Measurements from ENCODE around the gene OSBP2.

OSBP2 gene, protein sequence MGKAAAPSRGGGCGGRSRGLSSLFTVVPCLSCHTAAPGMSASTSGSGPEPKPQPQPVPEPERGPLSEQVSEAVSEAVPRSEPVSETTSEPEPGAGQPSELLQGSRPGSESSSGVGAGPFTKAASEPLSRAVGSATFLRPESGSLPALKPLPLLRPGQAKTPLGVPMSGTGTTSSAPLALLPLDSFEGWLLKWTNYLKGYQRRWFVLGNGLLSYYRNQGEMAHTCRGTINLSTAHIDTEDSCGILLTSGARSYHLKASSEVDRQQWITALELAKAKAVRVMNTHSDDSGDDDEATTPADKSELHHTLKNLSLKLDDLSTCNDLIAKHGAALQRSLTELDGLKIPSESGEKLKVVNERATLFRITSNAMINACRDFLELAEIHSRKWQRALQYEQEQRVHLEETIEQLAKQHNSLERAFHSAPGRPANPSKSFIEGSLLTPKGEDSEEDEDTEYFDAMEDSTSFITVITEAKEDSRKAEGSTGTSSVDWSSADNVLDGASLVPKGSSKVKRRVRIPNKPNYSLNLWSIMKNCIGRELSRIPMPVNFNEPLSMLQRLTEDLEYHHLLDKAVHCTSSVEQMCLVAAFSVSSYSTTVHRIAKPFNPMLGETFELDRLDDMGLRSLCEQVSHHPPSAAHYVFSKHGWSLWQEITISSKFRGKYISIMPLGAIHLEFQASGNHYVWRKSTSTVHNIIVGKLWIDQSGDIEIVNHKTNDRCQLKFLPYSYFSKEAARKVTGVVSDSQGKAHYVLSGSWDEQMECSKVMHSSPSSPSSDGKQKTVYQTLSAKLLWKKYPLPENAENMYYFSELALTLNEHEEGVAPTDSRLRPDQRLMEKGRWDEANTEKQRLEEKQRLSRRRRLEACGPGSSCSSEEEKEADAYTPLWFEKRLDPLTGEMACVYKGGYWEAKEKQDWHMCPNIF

DNA sequence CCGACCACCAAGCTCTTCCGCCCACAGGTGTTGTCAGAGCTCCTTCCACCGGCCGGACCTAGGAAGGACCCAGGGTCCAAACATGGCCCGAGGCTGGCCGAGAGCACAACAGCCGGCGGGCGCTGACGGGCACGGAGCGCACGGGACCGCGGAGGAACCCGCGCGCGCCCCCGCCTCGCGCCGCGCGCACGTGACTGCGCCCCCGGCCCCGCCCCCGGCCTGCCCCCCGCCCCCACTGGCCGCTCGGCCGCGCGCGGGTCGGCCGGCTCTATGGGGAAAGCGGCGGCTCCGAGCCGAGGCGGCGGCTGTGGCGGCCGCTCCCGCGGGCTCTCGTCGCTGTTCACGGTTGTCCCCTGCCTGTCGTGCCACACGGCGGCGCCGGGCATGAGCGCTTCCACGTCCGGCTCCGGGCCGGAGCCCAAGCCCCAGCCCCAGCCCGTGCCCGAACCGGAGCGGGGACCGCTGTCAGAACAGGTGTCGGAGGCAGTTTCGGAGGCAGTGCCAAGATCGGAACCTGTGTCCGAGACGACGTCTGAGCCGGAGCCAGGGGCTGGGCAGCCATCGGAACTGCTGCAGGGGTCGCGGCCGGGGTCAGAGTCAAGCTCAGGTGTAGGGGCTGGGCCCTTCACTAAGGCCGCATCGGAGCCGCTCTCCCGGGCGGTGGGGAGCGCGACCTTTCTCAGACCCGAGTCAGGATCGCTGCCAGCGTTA, at the start of gene OSBP2:
TSS of gene OSBP2 (plus strand) at position 235 of the 711 bp plus-strand sequence. CDS start at position 271, 36 bp downstream.
- TF ChIP-seq, protein P1, sequence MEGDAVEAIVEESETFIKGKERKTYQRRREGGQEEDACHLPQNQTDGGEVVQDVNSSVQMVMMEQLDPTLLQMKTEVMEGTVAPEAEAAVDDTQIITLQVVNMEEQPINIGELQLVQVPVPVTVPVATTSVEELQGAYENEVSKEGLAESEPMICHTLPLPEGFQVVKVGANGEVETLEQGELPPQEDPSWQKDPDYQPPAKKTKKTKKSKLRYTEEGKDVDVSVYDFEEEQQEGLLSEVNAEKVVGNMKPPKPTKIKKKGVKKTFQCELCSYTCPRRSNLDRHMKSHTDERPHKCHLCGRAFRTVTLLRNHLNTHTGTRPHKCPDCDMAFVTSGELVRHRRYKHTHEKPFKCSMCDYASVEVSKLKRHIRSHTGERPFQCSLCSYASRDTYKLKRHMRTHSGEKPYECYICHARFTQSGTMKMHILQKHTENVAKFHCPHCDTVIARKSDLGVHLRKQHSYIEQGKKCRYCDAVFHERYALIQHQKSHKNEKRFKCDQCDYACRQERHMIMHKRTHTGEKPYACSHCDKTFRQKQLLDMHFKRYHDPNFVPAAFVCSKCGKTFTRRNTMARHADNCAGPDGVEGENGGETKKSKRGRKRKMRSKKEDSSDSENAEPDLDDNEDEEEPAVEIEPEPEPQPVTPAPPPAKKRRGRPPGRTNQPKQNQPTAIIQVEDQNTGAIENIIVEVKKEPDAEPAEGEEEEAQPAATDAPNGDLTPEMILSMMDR (IDR thresholded peaks at IDR 0.05; ENCODE audit: poor library complexity, severe bottlenecking): no peak
- Histone ChIP-seq H3K4me1 (ENCODE audit: insufficient read depth, poor library complexity, severe bottlenecking) (peaks cover 3% of the 10 kb centered on the region), H3K27me3 (ENCODE audit: insufficient read depth, poor library complexity, severe bottlenecking) (no peaks in the 10 kb centered on the region), H3K27ac (ENCODE audit: poor library complexity, severe bottlenecking) (peak within 1 kb of the TSS; percentile 1), H3K4me3 (ENCODE audit: severe bottlenecking) (peak within 1 kb of the TSS; percentile 75), H3K36me3 (ENCODE audit: low read depth) (no peaks in the 10 kb centered on the region), H3K9me3 (ENCODE audit: severe bottlenecking) (no peaks in the 10 kb centered on the region)
- DNase-seq (ENCODE audit: low spot score) (peak; percentile 68), ATAC-seq (ENCODE audit: low read depth) (peak; percentile 36)

DNA sequence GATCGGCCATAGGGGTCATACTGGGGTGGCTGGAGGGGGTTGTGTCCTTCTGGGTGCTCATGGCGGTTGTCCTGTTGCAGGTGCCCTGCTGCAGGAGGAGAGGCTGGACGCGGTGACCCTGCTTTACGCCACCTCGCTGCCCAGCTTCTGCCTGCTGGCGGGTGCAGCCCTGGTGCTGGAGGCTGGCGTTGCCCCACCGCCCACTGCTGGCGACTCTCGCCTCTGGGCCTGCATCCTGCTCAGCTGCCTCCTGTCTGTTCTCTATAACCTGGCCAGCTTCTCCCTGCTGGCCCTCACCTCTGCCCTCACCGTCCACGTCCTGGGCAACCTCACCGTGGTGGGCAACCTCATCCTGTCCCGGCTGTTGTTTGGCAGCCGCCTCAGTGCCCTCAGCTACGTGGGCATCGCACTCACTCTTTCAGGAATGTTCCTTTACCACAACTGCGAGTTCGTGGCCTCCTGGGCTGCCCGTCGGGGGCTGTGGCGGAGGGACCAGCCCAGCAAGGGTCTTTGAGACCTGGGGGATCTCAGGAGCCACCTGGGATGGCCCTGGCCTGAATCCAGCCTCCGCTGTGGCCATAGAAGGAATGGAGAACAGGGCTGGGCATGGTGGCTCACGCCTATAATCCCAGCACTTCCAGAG, 48.0 kb upstream of the OSBP2 start:
- DNase-seq (ENCODE audit: low spot score) (no peak), ATAC-seq (ENCODE audit: low read depth) (no peak)
- Histone ChIP-seq H3K4me3 (ENCODE audit: severe bottlenecking) (no peak overlapping the region), H3K27ac (ENCODE audit: poor library complexity, severe bottlenecking) (no peak overlapping the region), H3K4me1 (ENCODE audit: insufficient read depth, poor library complexity, severe bottlenecking) (peaks cover 5% of the 10 kb centered on the region), H3K27me3 (ENCODE audit: insufficient read depth, poor library complexity, severe bottlenecking) (no peaks in the 10 kb centered on the region), H3K9me3 (ENCODE audit: severe bottlenecking) (no peaks in the 10 kb centered on the region), H3K36me3 (ENCODE audit: low read depth) (no peaks in the 10 kb centered on the region)
- TF ChIP-seq, protein P1 (IDR thresholded peaks at IDR 0.05; ENCODE audit: poor library complexity, severe bottlenecking): no peak

DNA sequence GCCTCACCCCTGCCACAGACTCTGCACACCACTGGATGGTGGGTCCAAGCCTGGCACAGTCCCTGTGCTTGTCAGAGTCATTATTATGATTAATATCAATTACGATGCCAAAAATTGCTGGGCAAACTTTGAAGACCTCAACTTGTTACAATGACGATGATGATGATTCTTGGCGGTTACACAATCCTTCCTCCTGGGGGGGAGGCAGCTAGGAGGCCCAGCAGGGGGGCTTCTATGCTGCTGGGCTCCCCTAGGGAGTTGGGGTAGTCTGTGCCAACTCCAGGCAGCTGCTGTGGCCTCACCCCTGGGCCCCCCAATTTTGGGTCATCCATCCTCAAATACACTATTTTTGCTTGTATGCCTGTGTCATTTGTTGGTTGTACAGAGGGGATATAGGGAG, 47.1 kb upstream of the OSBP2 start:
- DNase-seq (ENCODE audit: low spot score): no peak
- Histone ChIP-seq H3K27me3 (ENCODE audit: insufficient read depth, poor library complexity, severe bottlenecking) (no peaks in the 10 kb centered on the region), H3K27ac (ENCODE audit: poor library complexity, severe bottlenecking) (no peak overlapping the region), H3K9me3 (ENCODE audit: severe bottlenecking) (no peaks in the 10 kb centered on the region), H3K36me3 (ENCODE audit: low read depth) (no peaks in the 10 kb centered on the region), H3K4me1 (ENCODE audit: insufficient read depth, poor library complexity, severe bottlenecking) (peaks cover 5% of the 10 kb centered on the region), H3K4me3 (ENCODE audit: severe bottlenecking) (no peak overlapping the region)
- ATAC-seq (ENCODE audit: low read depth): no peak
- TF ChIP-seq, protein P1 (IDR thresholded peaks at IDR 0.05; ENCODE audit: poor library complexity, severe bottlenecking): no peak

DNA sequence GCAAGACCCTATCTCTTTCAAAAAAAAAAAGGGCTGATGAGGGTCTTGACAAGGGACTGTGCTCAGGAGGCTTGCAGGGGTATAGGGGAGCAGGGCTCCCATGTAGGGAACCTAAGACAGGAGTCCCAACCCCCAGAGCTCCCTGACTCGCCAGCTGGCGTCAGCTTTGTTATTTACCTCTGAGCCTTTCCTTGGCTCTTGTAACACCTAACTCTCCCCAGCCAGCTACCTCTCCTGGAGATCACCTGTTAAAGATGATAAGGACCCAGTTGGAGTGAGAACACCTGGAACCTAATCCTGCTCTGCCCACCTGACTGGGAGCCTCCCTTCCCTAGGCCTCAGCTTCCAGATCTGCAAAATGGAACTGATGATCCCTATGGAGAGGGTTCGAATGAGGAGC, 45.8 kb upstream of the OSBP2 start:
- no peak for ATAC-seq (ENCODE audit: low read depth)
- Histone ChIP-seq H3K36me3 (ENCODE audit: low read depth) (no peaks in the 10 kb centered on the region), H3K9me3 (ENCODE audit: severe bottlenecking) (no peaks in the 10 kb centered on the region), H3K4me3 (ENCODE audit: severe bottlenecking) (no peak overlapping the region), H3K4me1 (ENCODE audit: insufficient read depth, poor library complexity, severe bottlenecking) (peaks cover 5% of the 10 kb centered on the region), H3K27me3 (ENCODE audit: insufficient read depth, poor library complexity, severe bottlenecking) (no peaks in the 10 kb centered on the region), H3K27ac (ENCODE audit: poor library complexity, severe bottlenecking) (no peak overlapping the region)
- no peak for DNase-seq (ENCODE audit: low spot score)
- TF ChIP-seq, protein P1 (IDR thresholded peaks at IDR 0.05; ENCODE audit: poor library complexity, severe bottlenecking): no peak
